Panc1 (cell line): ENCODE results near the gene NTRK2.

Experiments used
- CTCF ChIP-seq: fragments of 450-650 bp; IDR thresholded peaks from 2 replicates; pipeline ENCODE4 v1.5.1; 2017; ENCODE audit warnings: mild to moderate bottlenecking
- POLR2AphosphoS5 ChIP-seq: IDR thresholded peaks from 2 replicates; pipeline ENCODE4 v1.6.1; 2012; ENCODE audit warnings: mild to moderate bottlenecking, low read depth, low read length, moderate library complexity

DNA sequence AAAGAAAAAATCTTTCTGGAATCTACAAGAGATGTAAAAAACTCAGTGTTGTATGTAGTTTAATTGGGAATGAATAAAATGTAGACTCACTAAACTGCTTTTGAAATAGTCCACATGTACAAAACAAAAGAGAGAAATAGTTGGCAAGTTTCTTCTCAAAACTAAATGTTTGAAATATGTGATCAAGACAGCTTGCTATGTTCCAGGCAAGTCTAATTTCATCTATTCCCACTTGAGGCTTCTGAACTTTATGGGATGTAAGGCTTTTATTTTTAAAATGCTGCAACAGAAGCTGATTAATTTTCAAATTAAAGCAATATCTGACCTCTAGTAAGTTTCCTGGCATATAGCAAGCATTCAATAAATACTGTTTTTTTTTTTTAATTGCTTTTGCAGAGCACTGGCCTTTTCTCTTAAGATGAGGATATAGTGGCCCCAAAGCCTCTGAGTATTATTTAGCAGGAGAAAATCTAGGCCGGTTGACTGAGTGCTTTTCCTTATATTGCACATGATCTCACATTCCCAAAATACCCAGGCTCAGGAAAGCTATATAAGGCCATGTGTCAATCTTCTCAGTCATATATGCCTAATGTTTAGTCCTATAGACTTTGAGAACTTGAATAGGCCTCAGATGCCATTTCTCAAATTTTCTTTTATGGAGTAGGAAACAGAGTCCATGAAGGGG is 183.2 kb downstream of the NTRK2 start:
- TF ChIP-seq CTCF (no peak), POLR2AphosphoS5 (no peak)
